HG03108 (cell line): ENCODE data around the gene ELL2.
"Not testable (repeated sequence)": the region's sequence is repeated elsewhere in the genome, so short reads cannot be mapped to it uniquely, and the experiment has no call there.

Source experiments
- ATAC-seq: cut with Tn5 transposase; IDR thresholded peaks from one replicate; pipeline ENCODE4 v1.9.1; 2021; ENCODE audit warnings: moderate library complexity; ENCODE audit not compliant: unreplicated experiment

Gene ELL2

DNA sequence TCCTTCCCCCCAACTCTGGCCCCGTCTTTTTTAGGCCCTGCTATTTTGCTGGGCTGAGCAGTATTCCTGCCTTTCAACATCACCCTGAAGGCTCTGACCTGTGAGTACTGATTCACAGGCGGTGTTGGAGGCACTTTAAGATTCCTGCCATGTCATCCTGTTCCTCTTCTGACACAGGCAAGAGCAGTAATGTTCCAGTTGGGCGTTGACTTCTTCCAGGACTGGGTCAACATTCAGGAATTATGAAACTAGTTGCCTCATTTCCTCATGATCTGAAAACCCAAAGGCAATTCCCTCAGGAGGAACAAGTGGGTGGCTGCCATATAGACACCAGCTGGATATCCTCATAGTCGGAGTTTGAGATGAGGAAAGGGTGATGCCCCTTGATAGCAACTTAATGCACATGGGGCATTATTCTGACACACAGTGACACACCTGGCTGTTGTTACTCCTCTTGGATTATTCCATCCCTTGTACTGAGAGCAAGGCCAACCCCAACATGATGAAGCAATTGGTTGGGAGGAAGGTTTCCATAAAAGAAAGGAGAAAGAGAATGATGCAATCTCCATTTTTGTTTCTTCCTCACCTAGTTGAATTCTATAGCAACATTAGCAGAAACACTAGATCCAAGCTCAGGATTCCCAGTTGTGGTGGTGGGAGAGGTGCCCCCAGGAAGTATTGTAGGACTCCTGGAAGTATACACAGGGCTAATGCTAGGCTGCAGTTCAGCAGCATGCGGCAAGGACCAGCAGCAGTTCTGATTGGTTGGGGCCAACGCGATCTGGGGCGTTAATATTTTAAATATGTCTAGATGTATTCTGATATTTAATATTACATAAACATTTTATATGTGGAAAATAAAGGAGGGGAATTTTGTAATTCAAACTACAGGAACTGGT, 119.5 kb downstream of the ELL2 start:
- ATAC-seq: no peak

DNA sequence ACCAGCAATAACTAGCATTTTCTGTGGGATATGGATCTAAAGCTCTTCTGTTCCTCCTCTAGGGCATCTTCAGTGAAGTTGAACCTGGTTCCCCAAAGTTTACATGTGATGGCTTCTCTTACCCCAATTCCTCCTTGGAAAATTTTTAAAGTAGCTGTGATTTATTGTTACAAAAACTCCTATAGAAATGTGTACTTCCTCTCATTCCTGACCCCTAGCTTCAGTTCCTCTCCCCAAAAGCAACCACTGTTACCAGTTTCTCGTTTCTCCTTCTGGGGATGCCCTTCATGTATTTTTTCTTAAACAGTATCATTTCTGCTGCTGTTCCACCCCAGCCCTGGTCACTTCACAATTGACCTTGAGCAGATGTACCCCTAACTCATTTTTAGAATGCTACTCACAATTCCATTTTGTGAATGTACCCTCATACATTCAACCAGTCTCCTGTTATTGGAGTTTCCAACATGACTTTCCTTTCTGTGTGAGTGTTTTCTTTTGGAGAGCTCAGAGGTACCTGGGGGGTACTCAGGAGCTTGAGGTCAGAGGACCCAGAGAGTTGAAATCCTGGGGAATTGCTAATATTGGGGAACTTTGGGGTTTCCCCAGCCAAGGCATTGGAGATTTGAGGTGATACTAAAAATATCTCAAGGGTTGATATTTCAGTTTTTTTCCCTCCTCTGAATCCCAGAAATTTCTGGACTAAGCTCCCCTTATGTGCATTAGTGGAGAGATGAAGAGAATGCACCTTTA, 120.5 kb downstream of the ELL2 start:
- no peak for ATAC-seq

DNA sequence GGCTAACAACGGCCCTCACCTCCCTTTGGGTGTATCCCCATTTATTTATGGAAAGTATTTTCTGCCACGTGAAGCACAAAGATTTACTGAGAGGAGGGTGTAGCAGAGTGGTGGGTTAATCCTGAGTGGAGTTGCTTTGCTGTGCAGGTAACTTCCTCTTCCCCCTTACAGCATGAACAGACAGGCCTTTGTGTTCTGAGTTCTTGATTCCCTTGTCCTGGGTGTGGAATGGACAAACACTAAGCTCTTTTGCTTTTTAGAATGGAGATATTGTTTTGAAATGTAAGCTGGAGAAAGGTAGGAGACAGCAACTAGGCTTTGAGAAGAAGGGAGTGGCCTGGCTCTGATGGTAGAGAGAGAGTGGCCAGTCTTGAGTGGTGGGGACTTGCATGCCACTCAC, 122.0 kb downstream of the ELL2 start:
- no peak for ATAC-seq

DNA sequence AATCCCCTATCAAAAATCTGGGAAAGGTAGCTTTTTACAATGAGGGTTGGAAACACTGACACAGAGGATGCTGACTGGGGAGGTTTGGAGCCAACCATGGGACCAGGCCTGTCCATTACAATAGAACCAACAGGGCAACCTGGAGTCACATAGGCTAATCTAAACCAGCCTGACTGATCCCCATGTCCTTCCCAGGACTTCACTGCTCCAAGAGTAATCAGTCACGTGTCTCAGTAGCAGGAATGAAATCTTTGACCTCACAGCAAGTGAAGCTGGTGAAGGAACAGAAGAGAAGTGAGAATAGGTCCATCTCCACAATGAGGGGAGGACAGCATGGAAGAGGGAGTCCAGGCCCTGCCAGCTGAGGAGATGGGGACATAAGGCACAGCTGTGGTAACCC, 123.1 kb downstream of the ELL2 start:
- no peak for ATAC-seq

DNA sequence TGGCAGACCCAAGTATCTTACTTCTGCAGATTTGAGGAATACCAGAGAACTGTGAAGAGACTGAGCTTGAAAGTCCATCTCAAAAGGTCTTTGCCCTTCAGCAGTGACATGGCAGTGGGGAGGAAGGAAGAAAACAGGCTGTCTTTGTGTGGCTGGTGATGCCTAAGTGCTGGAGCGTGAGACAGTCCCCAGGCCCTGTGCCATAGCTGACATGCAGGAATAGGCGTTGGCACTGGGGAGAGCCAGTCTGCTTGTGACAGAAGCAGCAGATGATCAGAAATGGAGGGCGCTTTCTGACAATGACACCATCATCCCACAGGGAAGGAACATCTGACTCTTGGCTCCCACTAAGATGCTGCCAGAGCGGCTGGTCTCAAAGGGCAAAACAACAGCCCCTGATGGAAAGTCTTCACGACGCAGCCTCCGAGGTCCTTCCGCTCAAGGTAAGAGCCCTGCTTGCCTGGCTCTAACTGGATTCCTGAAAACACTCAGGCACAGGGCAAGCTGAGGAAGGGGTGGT, 123.6 kb downstream of the ELL2 start:
- ATAC-seq: no peak

DNA sequence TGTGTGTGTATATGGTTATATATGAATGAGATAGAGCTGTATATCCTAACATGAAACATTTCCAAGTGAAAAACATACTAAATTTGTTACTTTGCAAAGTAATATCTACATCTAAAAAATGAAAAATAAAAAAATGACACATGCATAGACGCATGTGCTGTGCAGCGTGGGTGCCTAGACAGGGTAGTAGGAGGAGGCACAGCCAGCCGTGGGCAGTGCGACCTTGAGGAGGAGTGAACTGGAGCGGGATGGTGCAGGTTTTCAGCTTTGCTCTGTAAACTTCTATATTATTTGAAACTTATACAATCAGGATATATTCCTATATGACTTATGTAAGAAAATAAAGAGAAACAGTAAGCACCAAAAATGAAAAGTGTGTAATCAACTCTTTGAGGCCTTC, 124.2 kb downstream of the ELL2 start:
- no peak for ATAC-seq

DNA sequence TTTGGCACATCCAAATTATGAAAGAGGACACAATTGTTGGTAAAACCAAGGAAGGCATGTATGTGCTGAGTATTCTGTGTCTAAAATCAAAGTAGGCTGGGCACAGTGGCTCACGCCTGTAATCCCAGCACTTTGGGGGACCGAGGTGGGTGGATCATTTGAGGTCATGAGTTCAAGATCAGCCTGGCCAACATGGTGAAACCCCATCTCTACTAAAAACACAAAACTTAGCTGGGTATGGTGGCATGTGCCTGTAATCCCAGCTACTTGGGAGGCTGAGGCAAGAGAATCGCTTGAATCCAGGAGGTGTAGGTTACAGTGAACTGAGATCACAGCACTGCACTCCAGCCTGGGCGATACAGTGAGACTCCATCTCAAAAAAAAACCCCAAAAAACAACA, 124.7 kb downstream of the ELL2 start:
- ATAC-seq: not testable (repeated sequence)

DNA sequence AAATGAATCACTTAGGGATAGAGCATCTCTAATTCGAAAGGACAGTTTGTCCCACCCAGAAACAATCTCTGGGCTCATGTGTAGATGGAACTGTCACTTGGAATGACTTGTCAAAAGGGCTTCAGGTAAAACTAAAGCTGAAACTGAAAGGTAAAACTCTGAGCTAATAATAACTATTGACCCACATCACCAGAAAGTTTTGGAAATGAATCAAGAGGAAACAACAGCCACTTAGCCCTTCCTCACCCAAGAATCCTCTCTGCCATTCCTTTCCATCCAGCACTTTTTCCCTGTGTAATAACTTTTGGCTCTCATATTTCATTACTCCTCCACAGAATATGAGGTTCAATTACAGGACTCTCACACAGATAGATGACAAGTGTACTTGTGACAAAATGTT, 125.1 kb downstream of the ELL2 start:
- no peak for ATAC-seq

DNA sequence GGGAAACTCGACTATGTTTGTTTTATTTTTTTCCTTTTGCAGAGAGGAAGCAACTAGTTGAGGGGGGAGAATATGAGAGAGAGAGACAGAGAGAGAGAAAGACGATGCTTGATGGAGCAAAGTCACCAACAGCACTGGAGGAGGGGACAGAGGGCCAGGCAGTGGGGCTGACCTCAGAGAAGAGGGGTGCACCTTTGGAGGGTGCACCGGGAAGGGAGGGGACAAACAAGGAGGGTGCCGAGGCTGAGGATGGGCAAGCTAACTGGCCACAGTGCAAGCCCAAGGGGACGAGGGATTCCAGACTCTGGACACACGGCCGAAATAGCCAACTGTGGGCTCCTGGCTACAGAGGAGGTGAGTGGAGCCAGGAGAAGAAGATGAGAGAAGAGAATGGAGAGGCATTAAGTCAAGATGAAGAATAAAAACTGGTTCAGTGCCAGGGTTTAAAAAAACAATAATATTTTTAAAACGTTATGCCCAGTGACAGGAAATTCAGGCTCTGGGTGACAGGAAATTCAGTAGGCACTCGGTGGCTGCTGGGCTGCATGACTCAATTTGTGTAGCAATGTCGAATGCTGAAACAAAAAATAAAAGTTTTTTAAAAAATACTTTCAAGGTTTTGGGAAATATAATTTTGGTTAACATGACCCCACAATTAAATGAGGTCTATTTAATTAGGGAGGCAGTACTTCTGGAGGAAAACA, 125.8 kb downstream of the ELL2 start:
- no peak for ATAC-seq
